Kidney (tissue), 14 donors: ENCODE results near the gene SERPINA6. TPM values are rescaled to one million over a fixed set of nuclear protein-coding genes. Genes with fewer than 3 reads are reported as not detected.

Source experiments
- DNase-seq, 5 donors: peaks; one replicate each; pipeline ENCODE4 v3.0.0-alpha.2; 2013 to 2020
- FAIRE-seq: peaks from 2 replicates; lab custom pipeline; 2012; peaks lifted over from hg19 to GRCh38; lab: Jason Lieb, UNC
- H3K27ac ChIP-seq, 2 donors: one replicate each; pipeline ENCODE4 v1.7.0; 2013; ENCODE audit warnings: low read depth in 2 of 2, low read length in 2 of 2, inconsistent platforms in 1 of 2
- H3K27me3 ChIP-seq: one replicate; pipeline ENCODE4 v1.7.1; 2013; ENCODE audit warnings: low read length, inconsistent platforms; ENCODE audit not compliant: control insufficient read depth, insufficient read depth
- H3K36me3 ChIP-seq, 3 donors: one replicate each; pipeline versions ENCODE4 v1.7.0 to v1.7.1; 2013; ENCODE audit warnings: low read length in 3 of 3, control low read depth in 1 of 3, inconsistent platforms in 1 of 3; ENCODE audit not compliant: insufficient read depth in 3 of 3, control insufficient read depth in 2 of 3
- H3K4me1 ChIP-seq, 3 donors: one replicate each; pipeline versions ENCODE4 v1.7.0 to v1.7.1; 2013; ENCODE audit warnings: low read length in 3 of 3, inconsistent platforms in 1 of 3, low read depth in 1 of 3; ENCODE audit not compliant: control insufficient read depth in 2 of 3, insufficient read depth in 2 of 3
- H3K4me3 ChIP-seq, 3 donors: one replicate each; pipeline versions ENCODE4 v1.7.0 to v1.8.1; 2013; ENCODE audit warnings: low read length in 3 of 3, control low read depth in 1 of 3, inconsistent platforms in 1 of 3
- H3K9ac ChIP-seq, 3 donors: one replicate each; pipeline versions ENCODE4 v1.7.0 to v1.7.1; 2013; ENCODE audit warnings: low read length in 3 of 3, control low read depth in 1 of 3, inconsistent platforms in 1 of 3
- H3K9me3 ChIP-seq, 3 donors: one replicate each; pipeline versions ENCODE4 v1.7.0 to v1.7.1; 2013; ENCODE audit warnings: low read length in 3 of 3, control low read depth in 1 of 3, inconsistent platforms in 1 of 3; ENCODE audit not compliant: control insufficient read depth in 2 of 3, insufficient read depth in 1 of 3
- CTCF ChIP-seq: IDR thresholded peaks from 3 replicates; pipeline ENCODE4 v1.5.1; 2012; ENCODE audit warnings: mild to moderate bottlenecking, moderate library complexity, borderline replicate concordance; ENCODE audit not compliant: insufficient read depth; ENCODE audit errors: extremely low read depth
- intact Hi-C: fragments of 100-400 bp; cut with DNase I; formaldehyde crosslinking; loops from one replicate; pipeline ENCODE4 v1.11.1; 2022
- polyA plus RNA-seq: library from polyadenylated mRNA; stranded (reverse); fragments of 350-450 nt; fragmentation: Illumina TruSeq; extraction: RNeasy Lipid Tissue Mini Kit (QIAGEN cat#74804); gene quantifications from one replicate; pipeline ENCODE4 v1.2.3, GENCODE V29; 2014; ENCODE audit warnings: low read depth, low replicate concordance; ENCODE audit not compliant: insufficient read depth
- total RNA-seq: library from RNA; stranded (reverse); fragmentation: NEBNext Ultra II Directional; extraction: Animal tissue kit (Norgen Biotek cat#: 25700); gene quantifications from one replicate; pipeline ENCODE4 v1.2.1, GENCODE V29; 2021
- donor health status: control.
- donor health status: control.
- donor health status: control.
- donor health status: control.
- donor health status: control.
- donor health status: DM: yes; HTN: yes; CAD: no.
- donor health status: Normal renal cell carcinoma (clear cell type).

Gene SERPINA6
- total and polyA plus RNA-seq, 2 donors from 2014 or later, result 1.7 to 12.9 TPM

DNA sequence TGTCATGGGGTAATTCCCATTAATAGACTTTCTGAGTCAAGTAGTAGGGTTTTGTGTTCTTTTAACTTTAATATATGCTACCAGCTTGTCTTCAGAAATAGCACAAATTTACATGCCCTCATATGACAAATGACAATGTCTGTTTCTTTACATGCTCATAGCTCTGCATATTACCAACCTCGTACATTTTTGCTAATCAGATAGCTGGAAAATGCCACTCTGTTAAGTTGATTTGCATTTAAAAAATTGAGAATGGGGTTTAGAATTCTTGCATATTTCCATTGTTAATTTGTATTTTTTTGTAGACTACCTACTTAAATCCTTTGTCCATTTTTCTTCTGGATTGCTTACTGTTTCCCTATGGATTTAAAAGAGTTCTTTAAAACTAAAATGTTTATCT is 34.0 kb upstream of the SERPINA6 start:
- intact Hi-C loops, result no loop called here
- no peak for FAIRE-seq

GRCh38 chr14:94356379-94357056 is 33.4 kb upstream of the SERPINA6 start:
- intact Hi-C loops, result no loop called here
- H3K27me3 ChIP-seq, result no peaks in the 10 kb centered on the region
- H3K4me3 ChIP-seq, result no peak overlapping the region
- no peak for TF ChIP-seq CTCF
- no peak for FAIRE-seq
- no peaks in the 10 kb centered on the region for H3K4me1 ChIP-seq
- no peak overlapping the region for H3K9ac ChIP-seq
- no peaks in the 10 kb centered on the region for H3K9me3 ChIP-seq
- no peaks in the 10 kb centered on the region for H3K36me3 ChIP-seq
- no peak overlapping the region for H3K27ac ChIP-seq
- DNase-seq, result no peak

More for the DNA sequence above, 34.0 kb upstream of the SERPINA6 start:
- no peak for TF ChIP-seq CTCF
- H3K27ac ChIP-seq, result no peak overlapping the region
- no peaks in the 10 kb centered on the region for H3K9me3 ChIP-seq
- H3K4me3 ChIP-seq, result no peak overlapping the region
- H3K4me1 ChIP-seq, result no peaks in the 10 kb centered on the region
- H3K36me3 ChIP-seq, result no peaks in the 10 kb centered on the region
- H3K27me3 ChIP-seq, result no peaks in the 10 kb centered on the region
- H3K9ac ChIP-seq, result no peak overlapping the region
- no peak for DNase-seq

DNA sequence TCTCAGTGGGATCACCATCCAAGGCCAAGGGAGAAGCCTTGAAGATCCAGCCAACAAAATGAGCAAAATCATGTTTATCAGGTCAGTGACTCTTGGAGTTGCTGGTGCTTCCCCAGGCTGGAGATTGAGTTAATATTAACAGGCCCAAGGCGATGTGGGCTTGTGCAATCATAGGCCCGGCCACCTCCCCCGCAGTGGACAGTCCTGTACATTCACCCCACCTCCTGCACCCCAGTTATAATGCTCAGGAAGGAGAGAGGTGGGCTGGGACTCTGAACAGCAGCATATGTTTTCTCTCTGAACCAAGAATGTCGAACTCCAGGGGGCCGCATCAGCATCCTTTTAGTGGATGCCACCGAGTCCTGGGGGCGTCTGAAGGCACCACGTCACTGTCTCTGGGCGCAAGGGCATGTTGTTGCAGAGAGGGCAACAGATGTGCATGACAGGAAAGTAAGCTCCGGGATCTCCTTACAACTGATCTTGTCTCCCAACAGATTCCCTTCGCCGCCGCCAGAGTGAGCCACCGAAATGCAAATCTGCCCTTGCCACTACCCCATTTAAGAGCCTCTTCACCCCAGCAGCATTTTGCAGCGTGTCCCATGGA is 32.2 kb upstream of the SERPINA6 start:
- Histone ChIP-seq H3K4me3 (no peak overlapping the region), H3K27ac (no peak overlapping the region), H3K27me3 (no peaks in the 10 kb centered on the region), H3K4me1 (no peaks in the 10 kb centered on the region), H3K9me3 (no peaks in the 10 kb centered on the region), H3K9ac (no peak overlapping the region), H3K36me3 (no peaks in the 10 kb centered on the region)
- DNase-seq, result peak in 4 of 5 donors; percentile 41 to 51 (median 46)
- intact Hi-C loops, result no loop called here
- no peak for FAIRE-seq
- peak; percentile 32 for TF ChIP-seq CTCF
